ENCODE measurements around the gene SLC22A23.
A peak's percentile ranks its signal among the peaks of the same experiment; 100 is the strongest.
"Not testable (repeated sequence)": the region's sequence is repeated elsewhere in the genome, so short reads cannot be mapped to it uniquely, and the experiment has no call there.

Gene SLC22A23

DNA sequence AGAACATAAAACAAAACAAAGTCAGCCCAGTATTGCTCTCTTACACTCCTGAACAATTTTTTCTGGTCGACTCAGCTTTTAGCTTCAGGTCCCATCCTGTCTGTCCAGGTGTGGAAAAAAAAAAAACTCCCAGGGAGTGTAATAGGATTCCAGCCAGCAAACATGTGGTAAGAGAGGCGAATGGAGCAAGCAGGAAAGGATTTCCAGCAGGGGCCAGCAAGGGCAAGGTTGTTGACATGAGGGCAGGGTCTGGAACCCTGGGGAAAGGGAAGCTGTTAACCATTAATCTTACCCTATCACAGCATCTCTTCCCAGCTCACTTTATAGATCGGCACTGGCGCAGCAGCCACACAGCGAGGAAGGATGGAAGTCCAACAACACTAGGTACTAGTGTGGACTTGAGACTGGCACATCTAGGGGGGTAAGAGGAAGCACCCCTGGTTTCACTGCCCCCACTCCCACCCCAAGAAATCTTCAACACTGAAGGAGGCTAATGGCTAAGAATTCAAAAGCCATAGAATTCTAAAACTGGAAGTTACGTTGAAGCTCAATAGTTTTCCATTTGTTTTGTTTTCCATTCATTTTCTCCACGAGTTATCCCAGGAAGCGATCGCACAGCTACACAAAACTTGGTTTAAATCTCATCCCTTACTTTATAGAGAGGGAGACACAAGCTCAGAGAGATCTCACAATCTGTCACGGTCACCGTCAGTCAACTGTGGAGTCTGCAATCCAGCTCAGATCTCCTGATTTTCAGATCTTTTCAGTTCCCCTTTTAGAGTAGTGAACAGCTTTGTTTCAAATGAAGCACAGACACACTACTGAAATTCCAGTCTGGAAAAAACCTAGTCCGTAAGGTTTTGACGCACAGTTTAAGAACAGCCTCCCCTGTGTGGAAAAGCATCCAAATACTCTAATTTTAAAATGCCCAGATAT, 53.3 kb downstream of the SLC22A23 start:
- no peak for DNase-seq (ENCODE audit: low read depth)

DNA sequence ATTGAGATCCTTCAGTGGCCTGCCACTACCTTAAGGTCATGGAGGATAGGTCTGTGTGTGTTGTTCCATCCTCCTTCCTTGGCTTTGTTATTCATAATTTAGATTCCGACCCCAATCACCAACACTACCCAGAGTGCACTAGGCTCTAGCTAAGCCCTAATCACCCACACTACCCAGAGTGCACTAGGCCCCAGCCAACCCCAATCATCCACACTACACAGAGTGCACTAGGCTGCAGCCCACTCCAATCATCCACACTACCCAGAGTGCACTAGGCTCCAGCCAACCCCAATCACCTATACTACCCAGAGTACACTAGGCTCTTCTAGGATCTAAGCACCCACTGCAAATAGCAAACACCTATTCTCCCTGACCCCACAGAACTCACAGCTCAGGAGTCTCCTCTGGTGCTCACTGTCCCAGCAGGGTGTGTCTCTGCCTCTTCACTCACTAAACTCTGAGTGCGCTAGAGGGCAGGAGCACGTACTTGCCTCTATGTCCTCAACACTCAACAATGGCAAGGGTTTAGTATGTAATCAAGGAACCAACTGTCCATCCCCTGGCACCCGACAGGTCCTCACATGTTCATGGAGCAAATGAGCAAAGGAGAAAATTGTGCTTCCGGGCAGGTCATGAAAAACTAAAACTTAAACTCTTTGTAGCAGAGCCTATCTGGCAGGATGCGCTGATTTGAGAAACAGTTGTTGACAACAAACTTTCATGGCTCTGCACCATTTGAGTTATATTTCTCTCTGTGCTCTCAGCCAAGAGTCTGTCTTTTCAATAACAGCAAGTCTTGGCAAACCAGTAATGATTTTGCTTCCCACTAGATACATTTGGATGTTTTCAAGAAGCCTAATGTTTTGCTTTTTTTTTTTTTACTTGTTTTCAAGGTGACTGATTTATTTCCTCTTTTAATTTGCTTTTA, 54.3 kb downstream of the SLC22A23 start:
- DNase-seq (ENCODE audit: low read depth): no peak

DNA sequence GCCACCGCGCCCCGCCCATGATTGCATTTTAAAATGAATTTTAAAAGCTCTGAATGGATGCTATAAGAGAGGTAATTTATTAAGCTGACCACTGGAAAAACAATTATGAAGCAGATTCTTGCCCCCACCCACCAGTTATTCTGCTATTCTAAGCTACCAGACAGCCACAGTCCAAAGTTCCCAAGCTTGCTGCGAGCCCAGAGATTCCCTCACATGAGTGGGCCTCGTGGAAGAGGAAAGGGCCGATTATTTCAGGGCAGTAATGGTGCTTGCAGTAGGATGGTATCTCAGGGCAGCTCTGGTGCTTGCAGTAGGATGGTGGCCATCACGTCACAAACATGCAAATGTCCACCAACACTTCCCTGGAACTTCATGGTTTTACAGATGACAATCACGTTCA, 56.7 kb downstream of the SLC22A23 start:
- DNase-seq (ENCODE audit: low read depth): no peak

DNA sequence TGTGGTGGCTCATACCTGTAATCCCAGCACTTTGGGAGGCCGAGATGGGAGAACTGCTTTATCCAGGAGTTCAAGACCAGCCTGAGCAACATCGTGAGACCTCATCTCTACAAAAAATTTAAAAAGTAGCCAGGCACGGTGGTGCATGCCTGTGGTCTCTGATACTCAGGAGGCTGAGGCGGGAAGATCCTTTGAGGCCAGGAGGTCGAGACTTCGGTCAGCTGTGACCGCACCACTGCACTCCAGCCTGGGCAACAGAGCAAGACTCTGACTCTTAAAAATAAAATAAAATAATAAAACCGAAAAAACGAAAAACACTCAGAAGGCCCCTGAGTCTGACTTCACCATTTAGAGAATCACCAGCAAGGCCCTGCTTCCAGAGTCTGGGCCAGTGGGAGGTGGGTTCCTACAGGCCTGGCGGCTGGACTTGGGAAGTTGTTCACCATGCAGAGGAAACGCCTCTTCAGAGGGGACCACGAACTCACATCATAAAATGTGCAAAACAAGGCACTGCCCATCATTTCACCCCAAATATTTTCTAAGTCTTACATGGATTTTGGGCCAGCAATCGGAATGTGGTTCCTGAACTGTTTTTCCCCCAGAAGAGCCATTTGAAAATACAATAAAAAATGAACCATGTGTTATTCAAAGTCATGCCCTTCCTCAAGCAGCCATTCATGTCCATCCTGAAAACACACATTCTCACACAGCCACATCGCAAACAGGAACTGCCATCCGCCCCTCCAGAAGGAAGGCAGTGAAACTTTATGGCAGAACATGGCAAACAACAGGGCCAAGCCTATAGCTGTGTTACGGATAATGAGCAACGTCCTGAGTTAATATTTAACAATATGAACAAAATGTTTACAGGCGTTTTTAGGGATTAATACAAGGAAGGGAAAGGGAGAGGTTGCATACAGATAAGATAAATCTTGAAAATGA, 57.8 kb downstream of the SLC22A23 start:
- no peak for DNase-seq (ENCODE audit: low read depth)

DNA sequence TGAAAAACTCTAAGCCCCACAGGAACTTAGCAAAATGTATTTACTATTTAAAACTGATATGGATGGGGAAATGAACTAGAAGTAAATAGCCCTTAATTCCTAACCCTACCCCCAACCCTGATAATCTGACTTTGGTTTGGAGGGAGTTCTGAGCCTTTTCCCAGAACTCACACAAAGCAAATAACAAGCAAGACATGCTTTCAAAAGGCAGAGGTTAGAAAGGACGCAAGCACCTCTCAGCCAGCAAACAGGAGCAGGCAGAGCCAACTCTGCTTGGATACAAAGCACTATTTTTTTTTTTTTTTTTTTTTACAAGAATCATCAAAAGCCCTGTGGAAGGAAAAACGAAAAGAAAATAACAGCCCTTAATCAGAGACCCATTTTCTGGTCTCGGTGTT, 58.7 kb downstream of the SLC22A23 start:
- no peak for DNase-seq (ENCODE audit: low read depth)

DNA sequence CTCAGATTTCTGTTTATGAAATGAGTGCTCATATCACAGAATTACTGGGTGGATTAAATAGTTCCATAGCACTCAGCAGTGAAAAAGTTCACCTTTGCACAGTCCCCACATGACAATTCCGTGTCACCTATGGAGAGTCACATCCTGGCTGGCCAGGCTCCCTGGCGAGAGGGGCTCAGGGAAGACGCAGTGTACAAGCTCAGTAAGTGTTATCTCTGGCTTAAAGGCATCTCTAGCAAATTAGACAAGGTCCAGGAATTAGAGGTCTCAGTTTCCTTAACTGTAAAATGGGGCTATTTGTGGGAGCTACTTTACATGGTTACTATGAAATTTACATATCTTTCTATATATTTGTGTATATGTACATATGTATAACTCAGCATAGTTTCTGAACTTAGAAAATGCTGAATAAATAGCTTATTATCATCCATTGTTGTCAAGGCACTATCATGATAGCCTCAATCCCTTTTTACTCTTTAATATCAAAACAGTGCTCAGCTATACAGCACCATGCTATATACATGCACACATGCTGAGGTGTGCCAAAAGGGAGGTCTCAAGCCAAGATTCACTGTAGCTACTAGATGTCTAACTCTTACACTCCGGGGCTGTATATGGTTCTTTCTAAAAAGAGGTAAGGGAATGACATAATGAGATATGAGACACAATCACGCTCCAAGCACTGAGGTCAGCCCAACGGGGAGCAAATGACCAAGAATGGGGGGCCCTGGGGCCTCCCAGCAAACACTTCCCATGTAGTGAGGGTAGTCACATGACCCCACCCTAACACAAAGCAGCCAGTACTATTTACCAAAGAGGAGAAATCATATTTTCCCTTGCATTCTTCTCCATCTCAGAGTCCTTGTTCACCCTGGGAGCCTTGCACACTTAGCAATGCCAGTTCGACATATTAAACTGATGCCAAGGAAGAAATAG, 59.4 kb downstream of the SLC22A23 start:
- DNase-seq (ENCODE audit: low read depth): no peak

DNA sequence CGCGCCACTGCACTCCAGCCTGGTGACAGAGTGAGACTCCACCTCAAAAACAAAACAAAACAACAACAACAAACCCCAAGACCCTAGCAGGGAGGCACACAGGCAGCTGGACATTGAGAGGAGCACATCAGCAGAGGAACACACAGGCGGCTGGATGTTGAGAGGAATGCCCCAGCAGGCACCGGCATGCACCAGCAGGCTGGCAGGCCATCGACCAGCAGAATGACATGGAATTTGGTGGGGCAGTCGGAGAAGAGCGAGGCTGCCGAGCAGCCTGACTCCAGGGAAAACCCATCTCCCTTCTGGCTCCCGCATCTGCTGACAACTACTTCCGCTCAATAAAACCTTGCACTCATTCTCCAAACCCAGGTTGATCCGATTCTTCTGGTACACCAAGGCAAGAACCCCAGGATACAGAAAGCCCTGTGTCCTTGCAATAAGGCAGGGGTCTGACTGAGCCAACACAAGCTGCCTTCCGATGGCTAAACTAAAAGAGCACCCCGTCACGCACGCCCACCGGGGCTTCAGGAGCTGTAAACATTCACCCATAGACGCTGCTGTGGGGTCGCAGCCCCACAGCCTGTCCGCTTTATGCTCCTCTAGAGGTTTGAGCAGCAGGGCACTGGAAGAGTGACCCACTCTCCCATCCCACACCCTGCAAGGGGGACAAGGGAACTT, 60.2 kb downstream of the SLC22A23 start:
- DNase-seq (ENCODE audit: low read depth): no peak

DNA sequence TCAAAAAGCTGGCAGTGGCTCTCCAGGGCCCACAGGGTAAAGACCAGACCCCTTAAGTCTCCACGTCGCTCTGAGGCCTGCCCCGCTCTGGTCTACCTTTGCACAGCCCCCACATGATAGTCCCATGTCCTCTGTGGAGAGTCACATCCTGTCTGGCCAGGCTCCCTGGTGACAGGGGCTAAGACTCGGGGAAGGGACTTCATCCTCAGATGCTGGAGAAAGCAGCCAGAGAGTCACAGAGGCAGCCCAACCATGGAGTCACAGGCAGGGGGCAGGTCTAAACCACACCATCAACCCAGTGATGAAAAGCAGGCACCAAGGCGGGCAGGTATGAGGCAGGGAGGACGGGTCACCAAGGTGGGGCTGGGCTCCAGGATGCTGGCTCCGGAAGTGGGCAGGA, 62.2 kb downstream of the SLC22A23 start:
- no peak for DNase-seq (ENCODE audit: low read depth)

DNA sequence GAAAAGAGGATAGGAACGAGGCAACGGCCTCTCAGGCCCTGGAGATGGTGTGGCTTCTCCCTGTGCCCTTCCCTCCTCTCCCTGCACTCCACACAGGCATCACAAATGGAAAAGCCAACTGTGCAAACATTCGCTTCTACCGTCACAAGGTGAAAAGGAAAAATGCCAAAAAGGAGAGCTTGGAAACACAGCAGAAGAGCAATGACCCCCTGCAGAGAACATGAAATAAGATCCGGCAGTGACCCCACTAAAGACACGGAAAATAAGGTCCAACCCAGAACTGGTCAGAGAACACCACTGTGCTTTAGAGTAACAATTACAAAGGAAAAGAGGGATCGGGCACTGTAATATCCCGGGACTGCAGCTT, 63.0 kb downstream of the SLC22A23 start:
- no peak for DNase-seq (ENCODE audit: low read depth)

DNA sequence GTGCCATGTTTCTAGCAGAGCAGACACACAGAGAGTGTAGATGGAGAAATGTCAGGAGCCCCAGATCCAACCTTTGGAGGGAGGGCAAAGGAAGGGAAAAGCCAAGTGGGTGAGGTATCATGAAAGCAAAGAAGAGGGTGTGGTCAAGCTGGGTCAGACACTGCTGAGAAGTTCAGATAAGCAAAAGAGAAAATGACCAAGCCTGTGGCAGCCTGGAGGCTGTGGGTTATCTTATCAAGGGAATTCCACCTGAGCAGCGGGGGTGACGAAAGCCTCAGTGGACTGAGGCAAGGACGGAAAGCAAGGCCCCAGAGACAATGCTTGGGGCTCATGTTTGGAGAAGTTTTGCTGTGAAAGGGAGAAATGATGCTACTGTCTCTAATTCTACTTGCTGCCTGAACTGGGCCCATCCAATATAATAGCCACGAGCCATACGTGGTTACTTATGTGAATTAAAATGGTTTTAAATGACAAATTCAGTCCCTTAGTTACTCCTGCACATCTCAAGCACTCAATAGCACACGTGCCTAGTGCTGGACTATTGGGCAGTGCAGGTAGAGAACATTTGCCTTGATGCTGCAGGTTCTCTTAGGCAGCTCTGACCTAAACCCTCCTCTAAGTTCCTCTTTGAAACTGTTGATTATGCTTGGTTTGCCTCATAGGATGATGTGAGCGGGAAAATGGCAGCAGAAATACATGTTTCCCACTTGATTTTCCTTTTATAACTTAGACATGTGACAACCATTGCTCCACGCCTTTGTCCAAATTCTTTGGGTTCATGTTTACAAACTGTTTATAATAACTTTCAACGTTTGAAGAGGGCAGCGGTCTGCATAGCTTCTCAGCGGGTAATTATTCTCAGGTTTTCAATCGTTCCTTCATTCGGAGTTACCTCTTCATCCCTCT, 63.7 kb downstream of the SLC22A23 start:
- DNase-seq (ENCODE audit: low read depth): no peak

DNA sequence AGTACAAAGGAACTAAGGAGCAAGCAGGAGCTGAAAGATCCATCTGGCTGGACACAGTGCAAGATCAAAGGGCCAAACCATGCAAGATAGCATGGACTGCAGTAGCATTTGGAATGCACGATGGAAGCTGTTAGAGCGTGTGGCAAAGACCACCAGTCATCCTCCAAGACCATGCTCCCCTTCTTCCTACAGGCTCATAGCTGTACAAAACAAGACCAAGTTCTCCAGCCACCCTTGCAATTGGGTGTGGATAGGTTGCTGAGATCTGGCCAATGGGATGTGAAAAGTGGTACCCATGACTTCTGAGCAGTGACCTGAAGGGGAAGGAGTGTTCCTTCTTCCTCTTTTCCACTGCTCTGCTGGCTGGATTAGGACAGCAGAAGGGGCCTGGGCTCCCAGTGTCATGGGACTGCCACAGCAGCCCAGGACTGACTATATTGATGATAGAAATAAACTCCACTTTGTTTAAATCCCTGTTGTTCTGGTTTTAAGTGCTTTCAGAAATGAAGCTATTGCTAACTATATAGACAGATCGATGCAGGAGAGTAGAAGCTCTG, 64.9 kb downstream of the SLC22A23 start:
- DNase-seq (ENCODE audit: low read depth): no peak

DNA sequence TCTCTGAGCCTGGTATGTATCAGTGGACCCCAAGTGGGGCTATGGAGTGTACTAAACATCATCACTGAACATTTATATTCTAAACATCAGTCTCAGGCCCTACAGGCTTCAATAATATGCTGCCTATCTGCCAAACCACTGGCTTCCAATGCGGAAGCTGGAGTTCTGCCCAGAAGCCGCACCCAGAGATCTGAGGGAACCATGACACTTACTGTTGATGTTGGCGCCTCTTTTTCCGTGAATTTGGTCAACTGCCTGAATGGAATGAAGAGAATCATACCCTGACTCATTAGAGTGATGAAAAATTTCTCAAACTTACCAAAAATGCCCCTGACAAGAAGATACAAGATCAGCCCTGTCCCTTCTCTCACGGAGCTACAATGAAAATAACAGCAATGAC, 66.2 kb downstream of the SLC22A23 start:
- DNase-seq (ENCODE audit: low read depth): peak; percentile 95

DNA sequence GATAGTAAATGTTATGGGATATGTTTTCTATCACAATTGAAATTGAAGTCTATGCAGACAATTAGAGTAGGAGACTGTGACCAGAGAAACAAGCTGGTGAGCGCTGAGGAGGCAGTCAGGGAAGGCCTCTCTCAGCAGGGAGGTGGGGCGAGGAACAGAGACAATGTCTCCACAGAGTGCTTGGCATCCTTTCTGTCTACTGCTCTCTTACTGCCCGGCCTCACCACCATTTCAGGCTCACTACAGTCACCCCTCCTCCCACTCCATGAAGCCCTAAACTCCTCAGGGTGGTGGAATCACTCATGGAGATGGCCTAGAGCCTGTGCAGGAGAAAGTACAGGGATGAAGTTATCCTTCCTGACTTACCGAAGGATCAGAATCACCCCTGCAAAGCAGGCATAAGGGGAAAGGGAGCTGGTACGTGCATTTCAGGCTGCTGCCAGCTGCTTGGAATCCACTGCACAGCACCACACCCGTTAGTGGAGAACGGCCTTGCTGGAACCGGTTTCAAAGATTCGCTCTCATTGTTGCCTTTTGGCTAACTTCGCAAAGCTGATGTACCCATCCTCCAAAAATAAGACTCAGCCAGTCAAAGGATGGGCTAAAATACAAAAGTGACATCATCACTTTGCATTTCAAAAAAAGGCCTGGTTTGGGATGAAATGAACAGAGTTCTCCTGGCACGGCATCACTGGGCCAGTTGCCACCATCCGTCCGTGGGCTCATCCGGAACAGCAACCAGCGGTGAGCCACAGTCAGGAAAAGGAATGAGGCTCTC, 67.3 kb downstream of the SLC22A23 start:
- peak; percentile 83 for DNase-seq (ENCODE audit: low read depth)

DNA sequence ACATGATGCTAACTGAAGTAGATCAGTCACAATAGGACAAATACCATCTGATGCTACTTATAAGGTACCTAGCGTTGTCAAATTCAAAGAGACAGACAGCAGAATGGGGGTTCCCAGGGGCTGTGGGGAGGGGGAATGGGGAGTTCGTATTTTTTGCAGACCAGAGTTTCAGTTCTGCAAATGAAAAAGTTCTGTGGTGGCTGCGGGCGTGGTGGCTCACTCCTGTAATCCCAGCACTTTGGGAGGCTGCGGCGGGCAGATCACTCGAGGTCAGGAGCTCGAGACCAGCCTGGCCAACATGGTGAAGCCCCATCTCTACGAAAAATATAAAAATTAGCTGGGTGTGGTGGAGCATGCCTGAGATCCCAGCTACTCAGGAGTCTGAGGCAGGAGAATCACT, 68.1 kb downstream of the SLC22A23 start:
- DNase-seq (ENCODE audit: low read depth): no peak

DNA sequence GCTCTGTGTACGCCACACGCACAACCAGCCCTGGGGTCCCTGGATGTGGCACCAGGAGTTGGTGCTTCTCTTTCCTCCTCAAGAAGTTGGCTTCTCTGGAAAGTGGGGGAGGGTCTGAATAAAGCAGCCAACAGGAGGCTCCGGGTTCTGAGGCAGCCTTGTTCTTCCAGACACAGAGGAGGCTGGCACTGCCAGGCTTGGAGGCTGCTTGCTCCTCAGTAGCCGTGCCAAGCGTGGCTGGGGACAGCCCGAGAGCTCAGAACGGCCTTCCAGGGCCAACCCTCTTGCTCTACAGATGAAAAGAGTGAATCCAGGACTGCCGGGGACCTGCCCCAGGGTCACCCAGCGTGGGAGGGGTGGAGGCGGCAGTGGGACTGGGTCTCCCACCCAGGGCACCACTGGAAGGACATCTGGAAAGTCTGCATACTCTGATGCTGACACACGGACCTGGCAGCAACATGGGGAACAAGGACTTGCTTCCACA, 70.4 kb downstream of the SLC22A23 start:
- no peak for DNase-seq (ENCODE audit: low read depth)

DNA sequence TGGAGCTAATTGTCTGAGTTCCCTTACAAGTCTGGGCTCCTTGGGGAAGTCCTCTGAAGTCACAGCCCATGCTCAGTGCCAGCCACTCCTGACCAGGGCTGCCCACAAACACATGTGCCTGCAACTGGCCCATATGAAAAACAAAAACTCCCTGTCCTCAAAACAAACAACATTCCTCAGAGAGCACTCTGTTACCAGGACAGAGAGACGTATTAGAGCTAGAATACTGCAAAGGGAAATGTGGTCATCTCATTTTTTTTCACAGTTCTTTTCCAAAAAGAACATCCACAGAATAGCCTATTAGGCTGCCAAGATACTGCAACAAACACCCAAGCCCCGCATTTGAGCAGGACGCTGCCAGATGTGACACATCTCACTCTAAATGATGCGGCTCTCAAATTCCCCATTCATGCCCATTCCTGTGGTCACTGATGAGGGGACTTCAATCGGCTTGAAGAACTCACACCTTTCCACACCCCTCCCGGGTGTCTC, 71.1 kb downstream of the SLC22A23 start:
- DNase-seq (ENCODE audit: low read depth): peak; percentile 29

DNA sequence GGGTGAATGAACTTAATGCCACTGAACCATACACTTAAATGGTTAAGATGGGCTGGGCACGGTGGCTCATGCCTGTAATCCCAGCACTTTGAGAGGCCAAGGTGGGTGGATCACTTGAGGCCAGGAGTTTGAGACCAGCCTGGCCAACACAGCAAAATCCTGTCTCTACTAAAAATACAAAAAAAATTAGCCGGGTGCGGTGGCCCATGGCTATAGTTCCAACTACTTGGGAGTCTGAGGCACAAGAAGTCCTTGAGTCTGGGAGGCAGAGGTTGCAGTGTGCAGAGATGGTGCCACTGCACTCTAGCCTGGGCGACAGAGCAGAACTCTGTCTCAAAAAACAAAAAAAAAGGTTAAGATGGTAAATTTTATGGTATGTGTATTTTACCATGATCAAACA, 71.7 kb downstream of the SLC22A23 start:
- DNase-seq (ENCODE audit: low read depth): not testable (repeated sequence)
